ENCODE results near the gene CD58.
"Not testable (repeated sequence)": the region's sequence is repeated elsewhere in the genome, so short reads cannot be mapped to it uniquely, and the experiment has no call there.

The CD58 gene

GRCh38 chr1:116570358-116571214 lies at the start of gene CD58:
Gene CD58 (minus strand): TSS chr1:116571026. CDS start chr1:116570972, 54 bp downstream.
- DNase-seq = peak; percentile 90

- not testable (repeated sequence) for DNase-seq
Observed at GRCh38 chr1:116620392-116620791, 49.6 kb upstream of the CD58 start.

GRCh38 chr1:116619106-116619505 lies 48.3 kb upstream of the CD58 start:
- DNase-seq = not testable (repeated sequence)

GRCh38 chr1:116617808-116618207 lies 47.0 kb upstream of the CD58 start:
- DNase-seq = not testable (repeated sequence)

DNA sequence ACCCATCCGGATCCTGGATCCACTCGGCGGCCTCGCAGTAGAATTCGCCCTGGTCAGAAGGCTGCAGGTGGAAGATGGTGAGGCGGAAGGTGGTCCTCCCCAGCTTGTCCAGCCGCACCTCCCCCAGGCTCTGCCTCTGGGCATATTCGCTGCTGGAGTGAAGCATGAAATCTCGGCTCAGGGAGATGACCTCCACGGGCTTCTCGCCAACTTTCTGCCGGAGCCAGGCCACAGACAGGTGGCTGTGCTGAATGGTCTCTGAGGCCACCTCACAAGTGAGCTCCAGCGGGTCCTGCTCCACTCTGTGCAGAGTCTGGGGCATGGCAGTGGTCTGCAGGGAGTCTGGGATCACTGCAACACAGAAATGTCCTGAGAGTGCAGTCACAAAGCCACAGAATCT lies 43.0 kb upstream of the CD58 start:
- DNase-seq = not testable (repeated sequence)

GRCh38 chr1:116609801-116610371 lies 39.1 kb upstream of the CD58 start:
- not testable (repeated sequence) for DNase-seq

GRCh38 chr1:116608841-116609240 lies 38.0 kb upstream of the CD58 start:
- not testable (repeated sequence) for DNase-seq

DNA sequence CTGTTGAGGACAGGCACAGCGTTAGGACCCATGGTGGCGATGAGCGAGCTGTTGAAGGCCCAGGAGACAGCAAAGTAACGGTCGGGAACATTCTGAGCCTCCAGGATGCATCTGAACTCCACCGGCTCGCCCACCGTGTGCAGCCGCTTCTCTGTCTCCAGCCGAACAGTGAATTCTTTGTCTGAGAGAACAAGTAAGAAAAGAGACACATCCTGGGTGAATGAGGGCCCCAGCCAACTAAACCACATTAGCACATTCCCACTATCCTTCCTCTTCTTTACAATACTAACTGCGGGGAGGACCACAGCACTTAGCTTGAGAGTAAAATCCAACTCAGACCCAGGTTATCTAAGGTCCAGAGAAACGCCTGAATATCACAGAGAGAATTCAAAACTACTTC lies 37.3 kb upstream of the CD58 start:
- DNase-seq = not testable (repeated sequence)

DNA sequence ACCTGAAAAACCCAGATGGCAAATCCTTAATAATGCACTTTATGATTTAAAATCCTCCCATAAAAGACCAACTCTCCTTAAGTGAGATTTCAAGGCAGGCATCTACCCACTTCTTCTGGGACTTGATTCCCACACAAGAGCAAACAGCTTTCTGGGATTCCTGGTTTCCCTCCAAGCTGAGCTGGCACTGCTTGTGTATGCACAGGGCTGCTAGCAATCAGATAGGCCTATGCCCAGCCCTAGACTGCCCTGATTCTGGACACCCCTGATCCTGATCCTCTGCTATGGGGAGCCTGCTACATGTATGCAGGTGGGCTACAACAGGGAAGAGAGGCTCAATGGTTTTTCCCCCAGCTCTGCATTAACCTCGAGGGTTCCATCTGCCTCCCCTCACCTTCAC lies 36.6 kb upstream of the CD58 start:
- DNase-seq = not testable (repeated sequence)

GRCh38 chr1:116606067-116606466 lies 35.2 kb upstream of the CD58 start:
- not testable (repeated sequence) for DNase-seq

GRCh38 chr1:116605315-116605714 lies 34.5 kb upstream of the CD58 start:
- DNase-seq = no peak

DNA sequence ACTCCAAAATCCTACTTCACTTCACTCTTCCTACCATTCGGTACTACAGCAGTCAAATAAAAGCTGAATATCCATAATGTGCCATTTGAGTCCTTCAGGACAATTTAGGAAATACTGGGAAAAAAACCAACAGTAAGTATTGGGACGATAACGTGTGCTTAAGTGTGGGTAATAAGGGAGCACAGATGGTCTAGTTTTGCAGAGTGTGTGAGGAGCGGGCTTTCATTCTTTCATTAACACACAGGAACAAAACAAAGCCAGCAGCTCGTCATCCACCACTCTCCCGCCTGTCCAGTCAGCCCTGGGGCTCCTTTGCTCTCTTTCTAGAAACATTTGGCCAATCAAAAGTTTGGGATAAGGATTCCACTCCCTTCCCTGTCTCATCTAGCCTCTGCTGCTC lies 33.6 kb upstream of the CD58 start:
- not testable (repeated sequence) for DNase-seq

- DNase-seq = not testable (repeated sequence)
Observed at GRCh38 chr1:116603646-116604045, 32.8 kb upstream of the CD58 start.

- not testable (repeated sequence) for DNase-seq
Observed at GRCh38 chr1:116599369-116599768, 28.5 kb upstream of the CD58 start.

DNA sequence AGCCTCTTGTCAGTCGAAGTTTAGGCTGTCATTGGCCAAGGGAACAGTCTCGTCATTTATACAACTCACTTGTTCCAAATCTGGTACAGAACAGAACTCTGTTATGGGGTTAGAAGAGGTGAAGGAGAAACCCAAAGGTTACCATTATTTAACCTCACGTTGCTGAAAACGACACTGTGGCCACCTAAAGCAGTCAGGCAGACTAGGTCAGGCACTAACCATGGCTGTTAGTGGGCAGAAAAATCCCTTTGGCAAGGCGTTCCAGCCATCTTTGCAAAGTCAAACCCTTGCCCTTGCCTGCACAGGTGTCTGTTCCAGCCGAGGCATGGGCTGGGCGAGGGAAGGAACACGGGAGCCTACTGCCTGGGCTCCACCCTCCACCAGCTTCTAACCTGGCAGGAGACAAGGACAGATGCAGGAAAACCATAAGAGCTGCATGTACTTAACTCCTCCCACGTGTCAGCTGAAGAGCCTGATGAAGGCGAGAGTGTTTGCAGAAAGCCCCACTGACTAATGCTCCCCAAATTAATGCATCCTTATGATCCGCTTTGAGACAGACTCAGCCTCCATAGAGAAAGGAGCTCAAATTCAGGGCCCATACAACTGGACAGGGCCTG lies 27.7 kb upstream of the CD58 start:
- not testable (repeated sequence) for DNase-seq

GRCh38 chr1:116597388-116597787 lies 26.6 kb upstream of the CD58 start:
- not testable (repeated sequence) for DNase-seq

DNA sequence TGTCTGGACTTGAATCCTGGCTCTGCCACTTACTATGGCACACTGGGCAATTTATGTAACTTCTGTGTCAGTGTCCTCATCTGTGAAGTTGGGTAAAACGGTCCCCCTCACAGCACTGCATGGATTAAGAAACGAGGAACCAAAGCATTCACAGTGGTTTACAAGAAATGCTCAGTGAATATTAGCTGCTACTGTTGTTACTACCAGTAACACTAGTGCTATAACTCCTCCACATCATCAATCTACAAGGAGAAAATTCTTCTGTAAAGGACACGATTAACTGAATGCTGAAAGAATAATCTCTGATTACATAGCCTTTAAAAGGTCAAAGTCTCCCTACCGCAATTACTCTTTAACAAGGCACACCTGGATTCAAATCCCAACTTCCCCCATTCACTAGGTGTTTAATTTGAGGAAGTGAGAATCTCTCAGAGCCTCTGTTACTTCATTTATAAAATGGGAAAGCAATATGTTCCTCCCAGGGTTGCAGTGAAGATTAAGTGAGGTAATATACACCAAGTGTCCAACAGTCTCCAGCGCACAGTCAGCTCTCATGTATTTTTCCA lies 26.0 kb upstream of the CD58 start:
- not testable (repeated sequence) for DNase-seq

DNA sequence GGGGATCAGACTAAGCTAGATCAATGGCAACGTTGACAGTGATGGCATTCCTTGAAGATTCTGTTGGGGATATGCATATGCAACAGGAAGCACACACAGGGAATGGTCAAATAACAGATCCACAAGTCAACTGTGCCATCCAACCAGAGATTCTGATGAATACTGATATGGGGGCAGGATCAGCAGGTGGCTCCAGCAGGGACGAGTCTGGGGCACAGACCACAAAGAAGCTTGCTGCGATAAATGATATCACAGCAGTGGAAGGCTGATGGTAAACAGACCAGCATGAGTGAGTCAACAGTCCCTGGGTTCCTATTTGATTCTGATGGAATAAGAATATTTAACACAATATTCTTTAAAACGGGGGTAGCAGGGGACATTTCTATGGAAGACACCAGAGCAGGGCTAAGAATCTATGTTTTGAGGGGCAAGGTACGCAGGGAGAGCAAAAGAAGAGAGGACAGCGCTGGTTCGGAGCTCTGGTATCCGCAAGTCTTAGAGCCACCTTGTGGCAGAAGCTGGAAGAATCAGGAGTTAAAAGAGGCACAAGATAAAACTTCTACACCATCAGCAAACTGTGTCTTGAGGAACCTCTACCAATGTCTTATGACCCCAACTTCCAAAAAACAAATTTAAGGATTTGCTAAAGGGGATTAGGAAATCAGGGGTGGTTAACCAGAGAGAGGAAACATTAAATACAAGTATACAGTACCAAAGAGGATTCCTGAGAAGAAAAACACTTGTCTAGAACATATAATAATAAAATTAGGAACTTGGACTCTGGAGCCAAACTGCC lies 25.3 kb upstream of the CD58 start:
- DNase-seq = peak; percentile 56

DNA sequence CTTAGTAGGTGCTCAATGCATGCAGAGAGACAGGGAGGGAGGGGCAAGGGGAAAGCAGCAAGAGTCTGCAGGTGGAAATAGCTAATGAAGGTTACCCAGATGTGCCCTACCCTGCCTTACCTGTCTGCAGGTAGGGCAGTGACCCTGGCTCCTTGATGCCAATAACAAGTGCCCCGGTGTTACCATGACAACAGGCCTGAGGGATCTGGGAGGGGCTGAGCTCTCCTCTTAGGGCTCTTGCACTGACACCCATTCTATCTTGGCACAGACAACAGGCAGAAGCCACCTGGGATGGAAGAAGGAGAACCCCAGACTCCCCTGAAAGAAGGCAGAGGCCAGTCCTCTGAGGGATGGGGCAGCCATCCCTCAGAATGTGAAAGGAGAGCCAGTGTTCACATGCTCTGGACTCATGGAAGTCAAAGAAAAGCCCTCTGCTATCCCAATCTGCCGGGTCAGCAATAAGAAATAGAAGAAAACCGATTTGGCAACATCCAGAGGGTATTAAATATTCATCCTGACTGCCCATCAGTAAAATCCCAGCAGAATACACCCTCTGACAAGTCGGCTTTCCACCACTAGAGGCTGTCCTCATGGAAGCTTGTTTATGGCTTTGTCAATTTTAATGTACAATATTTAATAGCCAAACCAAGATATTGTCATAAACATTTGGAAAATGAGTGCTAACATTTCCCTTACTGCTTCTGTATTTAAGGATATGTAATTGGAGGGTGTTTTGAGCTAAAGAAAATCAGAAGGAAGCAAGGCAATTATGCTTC lies 24.4 kb upstream of the CD58 start:
- DNase-seq = peak; percentile 44

GRCh38 chr1:116593977-116594376 lies 23.2 kb upstream of the CD58 start:
- DNase-seq = not testable (repeated sequence)

GRCh38 chr1:116593401-116593800 lies 22.6 kb upstream of the CD58 start:
- DNase-seq = not testable (repeated sequence)

Data from eye (tissue), 1 donor.